Iris pigment epithelial cell (primary cell): ENCODE results near the gene SAMM50.
"Not testable (repeated sequence)": the region's sequence is repeated elsewhere in the genome, so short reads cannot be mapped to it uniquely, and the experiment has no call there.

ENCODE experiments used
- DNase-seq: peaks from one replicate; pipeline ENCODE4 v3.0.0-alpha.2; 2011; ENCODE audit warnings: low read depth

SAMM50 gene

GRCh38 chr22:44001521-44001920 lies 46.3 kb downstream of the SAMM50 start:
- no peak for DNase-seq

GRCh38 chr22:44002324-44002723 lies 47.1 kb downstream of the SAMM50 start:
- DNase-seq, result no peak

- no peak for DNase-seq
These were observed 47.8 kb downstream of the SAMM50 start for GRCh38 chr22:44002997-44003396.

GRCh38 chr22:44003405-44004103 lies 48.3 kb downstream of the SAMM50 start:
- DNase-seq, result no peak

GRCh38 chr22:44004104-44004460 lies 48.8 kb downstream of the SAMM50 start:
- no peak for DNase-seq

- no peak for DNase-seq
These were observed 50.3 kb downstream of the SAMM50 start for GRCh38 chr22:44005524-44005923.

- DNase-seq, result no peak
These were observed 56.9 kb downstream of the SAMM50 start for GRCh38 chr22:44012162-44012561.

GRCh38 chr22:44012591-44012990 lies 57.3 kb downstream of the SAMM50 start:
- DNase-seq, result no peak

- no peak for DNase-seq
These were observed 59.0 kb downstream of the SAMM50 start for GRCh38 chr22:44014241-44014640.

GRCh38 chr22:44016586-44016985 lies 61.3 kb downstream of the SAMM50 start:
- DNase-seq, result not testable (repeated sequence)

- no peak for DNase-seq
These were observed 63.4 kb downstream of the SAMM50 start for GRCh38 chr22:44018594-44018993.

GRCh38 chr22:44019416-44019815 lies 64.2 kb downstream of the SAMM50 start:
- no peak for DNase-seq

GRCh38 chr22:44019846-44020245 lies 64.6 kb downstream of the SAMM50 start:
- no peak for DNase-seq

- peak; percentile 54 for DNase-seq
These were observed 65.7 kb downstream of the SAMM50 start for GRCh38 chr22:44020981-44021380.

GRCh38 chr22:44023404-44024287 lies 68.4 kb downstream of the SAMM50 start:
- DNase-seq, result peak; percentile 34

GRCh38 chr22:44024288-44024921 lies 69.2 kb downstream of the SAMM50 start, which contains the start of gene PARVB:
Gene PARVB, plus strand, starts transcription at chr22:44024302. Its CDS starts 38 bp downstream, at chr22:44024340.
- DNase-seq, result peak; percentile 14

- no peak for DNase-seq
These were observed 70.2 kb downstream of the SAMM50 start for GRCh38 chr22:44025171-44026065.

GRCh38 chr22:44026066-44026629 lies 70.9 kb downstream of the SAMM50 start:
- no peak for DNase-seq

- DNase-seq, result peak; percentile 67
These were observed 71.6 kb downstream of the SAMM50 start for GRCh38 chr22:44026630-44027511.

GRCh38 chr22:44028091-44028490 lies 72.8 kb downstream of the SAMM50 start:
- no peak for DNase-seq
